Mesodermal cell (in vitro differentiated cells): ENCODE data around the gene DTHD1.

Source experiments
- H3K27ac ChIP-seq: 2 replicates; pipeline ENCODE4 v1.7.0; 2013; ENCODE audit warnings: mild to moderate bottlenecking, low read depth, low read length, moderate library complexity; ENCODE audit not compliant: severe bottlenecking
- H3K36me3 ChIP-seq: 2 replicates; pipeline ENCODE4 v1.7.1; 2013; ENCODE audit warnings: mild to moderate bottlenecking, low read length, moderate library complexity; ENCODE audit not compliant: control insufficient read depth, insufficient read depth
- H3K4me1 ChIP-seq: one replicate; pipeline ENCODE4 v1.7.1; 2013; ENCODE audit warnings: mild to moderate bottlenecking, low read length; ENCODE audit not compliant: insufficient read depth, control insufficient read depth, poor library complexity, severe bottlenecking
- H3K4me3 ChIP-seq: 2 replicates; pipeline ENCODE4 v1.7.0; 2013; ENCODE audit warnings: low read length, control low read depth, mild to moderate bottlenecking; ENCODE audit not compliant: insufficient read depth, poor library complexity, severe bottlenecking; ENCODE audit errors: extremely low read depth
- H3K9me3 ChIP-seq: 2 replicates; pipeline ENCODE4 v1.7.1; 2013; ENCODE audit warnings: mild to moderate bottlenecking, low read length, moderate library complexity; ENCODE audit not compliant: control insufficient read depth
- WGBS, 2 experiments: methylation state at CpG; one replicate each; pipeline ENCODE4 v1.1.5; 2013; ENCODE audit warnings: missing lambda C conversion rate in 2 of 2; ENCODE audit not compliant: insufficient coverage in 2 of 2; 5-methylcytosine and 5-hydroxymethylcytosine counted together

Gene DTHD1

DNA sequence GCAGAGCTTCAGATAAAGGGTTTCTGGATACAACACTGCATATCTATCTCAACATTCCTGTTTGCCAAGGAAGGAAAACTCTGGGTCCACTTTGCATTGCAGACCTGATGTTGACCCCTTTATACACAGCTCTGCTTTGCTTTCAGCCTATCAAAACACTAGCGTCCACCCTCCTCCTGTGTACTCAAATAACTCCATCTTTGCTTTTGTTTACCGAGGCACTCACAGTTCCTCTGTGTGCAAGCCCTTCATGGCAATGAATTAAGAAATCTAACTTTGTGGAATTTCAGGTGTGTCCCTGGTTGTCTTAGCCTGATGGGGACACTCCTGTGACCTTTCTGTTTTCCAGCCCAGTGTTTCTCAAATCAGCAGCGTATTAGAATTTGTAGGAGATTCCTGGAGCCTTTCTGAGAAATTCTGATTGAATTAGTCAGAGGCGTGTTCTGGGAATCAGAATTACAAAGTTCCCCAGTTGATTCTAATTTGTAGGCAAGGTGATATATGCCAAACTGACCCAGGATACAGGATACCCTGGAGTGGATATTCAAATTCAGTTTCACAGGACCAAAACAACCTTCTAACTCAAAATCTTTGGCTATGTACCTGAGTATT lies 68.6 kb downstream of the DTHD1 start:
- 66 to 82% methylated on average over 2 of the region's 4 CpGs for WGBS, 2 experiments
- Histone ChIP-seq H3K36me3 (no peaks in the 10 kb centered on the region), H3K27ac (no peak overlapping the region), H3K4me1 (no peaks in the 10 kb centered on the region), H3K9me3 (no peaks in the 10 kb centered on the region), H3K4me3 (no peak overlapping the region)

DNA sequence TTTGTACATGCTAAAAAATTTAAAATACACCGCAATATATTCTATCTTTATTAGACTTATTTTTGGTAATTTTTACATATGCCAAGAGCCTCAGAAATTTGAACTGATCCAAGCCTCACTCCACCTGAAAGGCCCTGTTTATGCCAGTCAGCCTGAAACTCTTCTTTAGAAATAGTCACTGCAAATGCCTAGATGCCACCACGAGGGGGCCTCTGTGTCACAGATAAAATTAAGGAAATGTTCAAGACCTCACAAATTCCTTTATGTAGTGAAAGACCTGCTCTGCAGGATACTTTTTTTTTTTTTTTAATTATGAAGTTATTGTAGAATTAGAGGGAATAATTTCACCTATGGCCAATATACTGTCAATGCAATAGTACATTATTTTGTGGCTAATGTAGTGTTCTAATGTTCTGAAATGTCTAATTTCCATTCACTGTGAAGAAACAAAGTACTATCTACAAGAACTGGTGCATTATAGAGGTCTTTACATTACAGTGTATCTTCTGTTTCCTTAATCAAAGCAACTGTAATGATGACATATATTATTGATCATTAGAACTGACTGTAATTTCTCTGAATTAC lies 69.8 kb downstream of the DTHD1 start:
- no CpG with 5 or more reads among the region's 2 CpGs for WGBS, 2 experiments
- H3K4me1 ChIP-seq: no peaks in the 10 kb centered on the region
- H3K27ac ChIP-seq: no peak overlapping the region
- H3K36me3 ChIP-seq: no peaks in the 10 kb centered on the region
- H3K4me3 ChIP-seq: no peak overlapping the region
- no peaks in the 10 kb centered on the region for H3K9me3 ChIP-seq

DNA sequence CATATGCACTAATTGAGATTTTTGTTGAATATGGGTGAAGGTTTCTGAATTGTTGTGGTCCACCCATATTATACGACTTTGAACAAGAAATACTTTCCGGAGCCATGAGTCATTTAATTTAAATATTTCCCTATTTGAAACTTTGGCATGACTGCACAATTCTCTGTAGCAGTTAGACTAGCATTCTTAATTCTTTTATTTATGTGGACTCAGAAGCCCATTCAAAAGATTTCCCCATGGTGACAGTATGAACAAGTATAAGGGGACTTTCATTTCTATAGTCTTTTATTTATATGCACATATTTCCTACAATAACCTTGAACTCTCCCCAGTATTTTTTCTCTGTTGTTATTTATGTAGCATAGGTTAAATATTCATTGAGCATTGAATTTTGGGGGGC lies 72.6 kb downstream of the DTHD1 start:
- no peaks in the 10 kb centered on the region for H3K9me3 ChIP-seq
- no peaks in the 10 kb centered on the region for H3K4me1 ChIP-seq
- WGBS, 2 experiments: no CpG with 5 or more reads among the region's 2 CpGs
- no peak overlapping the region for H3K4me3 ChIP-seq
- no peaks in the 10 kb centered on the region for H3K36me3 ChIP-seq
- no peak overlapping the region for H3K27ac ChIP-seq

GRCh38 chr4:36358173-36358572 lies 76.8 kb downstream of the DTHD1 start:
- 84 to 90% methylated on average over 3 of the region's 4 CpGs for WGBS, 2 experiments
- no peak overlapping the region for H3K4me3 ChIP-seq
- H3K4me1 ChIP-seq: no peaks in the 10 kb centered on the region
- no peaks in the 10 kb centered on the region for H3K36me3 ChIP-seq
- no peak overlapping the region for H3K27ac ChIP-seq
- no peaks in the 10 kb centered on the region for H3K9me3 ChIP-seq

DNA sequence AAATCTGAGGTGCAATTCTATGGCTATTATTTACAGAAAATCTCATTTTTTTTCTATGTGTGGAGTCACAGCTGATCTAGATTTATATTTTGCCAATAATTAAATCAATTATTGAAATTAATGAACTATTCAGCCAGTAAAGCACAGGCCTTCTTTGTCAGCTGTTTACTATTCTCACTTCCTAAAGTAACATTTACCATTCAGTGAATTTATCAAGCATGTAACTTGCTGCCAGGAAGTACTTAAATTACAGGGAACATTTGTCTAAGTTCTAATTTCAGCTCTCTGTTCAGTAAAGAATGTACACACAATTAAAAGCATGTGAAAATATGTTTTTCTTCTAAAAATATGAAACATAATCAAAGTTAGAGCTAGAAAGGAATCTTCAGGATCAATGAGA lies 79.3 kb downstream of the DTHD1 start:
- H3K9me3 ChIP-seq: no peaks in the 10 kb centered on the region
- no peak overlapping the region for H3K27ac ChIP-seq

DNA sequence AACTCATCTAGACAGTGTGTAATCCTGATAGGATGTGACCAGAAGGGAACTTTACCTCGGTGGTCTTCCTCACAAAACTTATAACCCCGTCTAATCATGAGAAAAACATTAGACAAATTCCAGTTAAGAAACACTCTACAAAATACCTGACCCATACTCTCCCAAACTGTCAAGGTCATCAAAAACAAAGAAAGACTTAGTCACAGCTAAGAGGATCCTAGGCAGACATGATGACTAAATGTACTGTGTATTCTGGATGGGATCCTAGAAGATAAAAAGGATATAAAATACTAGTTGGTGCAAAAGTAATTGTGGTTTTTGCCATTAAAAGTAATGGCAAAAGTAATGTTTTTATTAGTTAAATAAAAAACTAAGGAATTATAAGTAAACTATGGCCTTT lies 81.6 kb downstream of the DTHD1 start:
- no peak overlapping the region for H3K27ac ChIP-seq
- H3K36me3 ChIP-seq: no peaks in the 10 kb centered on the region
- no peaks in the 10 kb centered on the region for H3K9me3 ChIP-seq
- H3K4me1 ChIP-seq: no peaks in the 10 kb centered on the region
- no peak overlapping the region for H3K4me3 ChIP-seq
- 88% methylated on average over 1 of the region's 2 CpGs; no CpG with 5 or more reads in 1 of the 2 experiments for WGBS, 2 experiments

More for the DNA sequence above, 79.3 kb downstream of the DTHD1 start:
- Histone ChIP-seq H3K4me1 (no peaks in the 10 kb centered on the region), H3K4me3 (no peak overlapping the region), H3K36me3 (no peaks in the 10 kb centered on the region)

GRCh38 chr4:36374836-36375511 lies 93.6 kb downstream of the DTHD1 start:
- Histone ChIP-seq H3K4me1 (no peaks in the 10 kb centered on the region), H3K27ac (no peak overlapping the region), H3K9me3 (no peaks in the 10 kb centered on the region), H3K36me3 (no peaks in the 10 kb centered on the region), H3K4me3 (no peak overlapping the region)
- WGBS, 2 experiments: 91% methylated on average over 15 to 33 of the region's 40 CpGs

- Histone ChIP-seq H3K4me1 (no peaks in the 10 kb centered on the region), H3K27ac (no peak overlapping the region), H3K4me3 (no peak overlapping the region), H3K36me3 (no peaks in the 10 kb centered on the region), H3K9me3 (no peaks in the 10 kb centered on the region)
- WGBS, 2 experiments: 85% methylated on average over 4 of the region's 5 CpGs
Observed at GRCh38 chr4:36385951-36386571, 104.6 kb downstream of the DTHD1 start.

- no peaks in the 10 kb centered on the region for H3K36me3 ChIP-seq
- no peak overlapping the region for H3K27ac ChIP-seq
- H3K4me1 ChIP-seq: peaks cover 2% of the 10 kb centered on the region
- H3K4me3 ChIP-seq: no peak overlapping the region
- H3K9me3 ChIP-seq: no peaks in the 10 kb centered on the region
Observed at GRCh38 chr4:36386691-36387090, 105.3 kb downstream of the DTHD1 start.

DNA sequence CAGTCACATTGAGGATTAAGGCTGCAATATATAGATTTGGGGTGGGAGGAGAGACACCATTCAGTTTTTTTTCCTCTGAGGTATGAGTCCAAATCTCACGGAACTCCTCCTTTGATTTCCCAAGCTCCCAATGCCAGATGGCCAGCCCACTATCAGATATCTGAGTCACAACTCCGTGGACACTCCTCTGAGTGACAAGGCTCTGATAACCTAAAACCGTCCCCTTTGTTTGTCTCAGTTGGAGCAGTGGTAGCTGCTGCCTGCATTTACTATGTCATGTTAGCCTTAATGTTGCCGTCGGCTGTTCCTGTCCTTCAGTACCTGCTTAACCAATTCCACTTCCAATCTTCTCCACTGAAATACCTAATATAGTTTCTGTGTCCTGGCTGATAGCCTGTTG lies 107.3 kb downstream of the DTHD1 start:
- no peak overlapping the region for H3K27ac ChIP-seq
- peaks cover 5% of the 10 kb centered on the region for H3K4me1 ChIP-seq
- 26 to 47% methylated on average over 2 to 5 of the region's 5 CpGs for WGBS, 2 experiments
- no peaks in the 10 kb centered on the region for H3K9me3 ChIP-seq
- H3K36me3 ChIP-seq: no peaks in the 10 kb centered on the region
- no peak overlapping the region for H3K4me3 ChIP-seq

GRCh38 chr4:36391411-36391810 lies 110.0 kb downstream of the DTHD1 start:
- H3K27ac ChIP-seq: no peak overlapping the region
- no peaks in the 10 kb centered on the region for H3K36me3 ChIP-seq
- peaks cover 5% of the 10 kb centered on the region for H3K4me1 ChIP-seq
- H3K4me3 ChIP-seq: no peak overlapping the region
- H3K9me3 ChIP-seq: no peaks in the 10 kb centered on the region
- no CpG with 5 or more reads among the region's 2 CpGs for WGBS, 2 experiments
